HepG2 (cell line): ENCODE data around the gene CD24. TPM values are rescaled to one million over a fixed set of nuclear protein-coding genes. Genes with fewer than 3 reads are reported as not detected.
"Not testable (repeated sequence)": the region's sequence is repeated elsewhere in the genome, so short reads cannot be mapped to it uniquely, and the experiment has no call there.

Experiments
- ATAC-seq: fragments of 200-7000 bp; cut with Tn5 transposase; 3 replicates; pipeline ENCODE4 v1.9.1; 2020; ENCODE audit warnings: mild to moderate bottlenecking, moderate library complexity
- BruUV-seq: library from RNA; stranded (reverse); fragments of 400-500 nt; replicated peaks from 2 replicates; lab custom pipeline; 2021; lab: Mats Ljungman, UMichigan
- CTCF ChIA-PET: fragments of 300-600 bp; formaldehyde crosslinking; extraction: SDS; loops from one replicate; lab custom pipeline; 2021; ENCODE audit warnings: low total read pairs, inconsistent platforms, low intra/inter-chr PET ratio; lab: Yijun Ruan, JAX
- POLR2A ChIA-PET: fragments of 350-600 bp; sonication (Branson Sonifier 250); formaldehyde crosslinking; loops from one replicate; lab custom pipeline; 2020; ENCODE audit warnings: antibody characterized with exemption, inconsistent platforms; lab: Yijun Ruan, JAX
- DNase-seq: peaks from one replicate; pipeline ENCODE4 v3.0.0-alpha.2; 2015; ENCODE audit warnings: low spot score
- FAIRE-seq: peaks from 3 replicates; lab custom pipeline; 2011; peaks lifted over from hg19 to GRCh38; lab: Jason Lieb, UNC
- H2AFZ ChIP-seq: one replicate; pipeline ENCODE4 v1.6.1; 2011; ENCODE audit warnings: low read length, inconsistent platforms
- H3K27ac ChIP-seq: fragments of 300-600 bp; 3 replicates; pipeline ENCODE4 v1.8.0; 2011; ENCODE audit warnings: mixed run types, mild to moderate bottlenecking, mixed read lengths, low read length, inconsistent platforms; ENCODE audit not compliant: insufficient read depth; ENCODE audit errors: extremely low read length
- H3K27me3 ChIP-seq, 2 experiments: fragments of 200-600 bp in 1 of 2; 2 replicates in 1 of 2; 3 replicates in 1 of 2; pipeline versions ENCODE4 v1.6.0 to v1.8.0; 2011; ENCODE audit warnings: low read length in 2 of 2, mild to moderate bottlenecking in 2 of 2, moderate library complexity in 2 of 2, inconsistent platforms in 1 of 2; ENCODE audit not compliant: insufficient read depth in 2 of 2, control insufficient read depth in 1 of 2
- H3K36me3 ChIP-seq, 2 experiments: fragments of 200-600 bp in 1 of 2; replicated peaks in 1 of 2; 2 replicates in 1 of 2; 3 replicates in 1 of 2; pipeline versions ENCODE4 v1.5.1 to v1.8.0; 2011; ENCODE audit warnings: low read length in 2 of 2, inconsistent platforms in 1 of 2; ENCODE audit not compliant: insufficient read depth in 2 of 2, control insufficient read depth in 1 of 2
- H3K4me1 ChIP-seq: 2 replicates; pipeline ENCODE4 v1.5.1; 2012; ENCODE audit warnings: low read length, inconsistent platforms; ENCODE audit not compliant: insufficient read depth
- H3K4me2 ChIP-seq: 2 replicates; pipeline ENCODE4 v1.6.0; 2011; ENCODE audit warnings: low read depth, low read length, inconsistent platforms
- H3K4me3 ChIP-seq, 3 experiments: fragments of 200-600 bp in 1 of 3; sonication (generic), shearing (Covaris generic) in 1 of 3; replicated peaks in 1 of 3; 2 replicates each; pipeline ENCODE4 v1.5.1; 2011 to 2016; ENCODE audit warnings: low read length in 3 of 3, inconsistent platforms in 2 of 3, low read depth in 2 of 3, mild to moderate bottlenecking in 2 of 3, control low read depth in 1 of 3, mixed read lengths in 1 of 3; ENCODE audit not compliant: insufficient read depth in 1 of 3
- H3K79me2 ChIP-seq: one replicate; pipeline ENCODE4 v1.6.1; 2011; ENCODE audit warnings: low read length, inconsistent platforms; ENCODE audit not compliant: insufficient read depth
- H3K9ac ChIP-seq: 2 replicates; pipeline ENCODE4 v1.6.0; 2011; ENCODE audit warnings: mild to moderate bottlenecking, low read depth, low read length, inconsistent platforms; ENCODE audit not compliant: insufficient read depth
- H3K9me3 ChIP-seq: 2 replicates; pipeline ENCODE4 v1.5.1; 2012; ENCODE audit warnings: mild to moderate bottlenecking, low read length
- H4K20me1 ChIP-seq: 2 replicates; pipeline ENCODE4 v1.6.0; 2011; ENCODE audit warnings: inconsistent platforms, mild to moderate bottlenecking, low read length, moderate library complexity; ENCODE audit not compliant: insufficient read depth
- AKNA ChIP-seq: sonication (generic); formaldehyde crosslinking; IDR thresholded peaks from 2 replicates; pipeline ENCODE4 v1.4.0; 2020; ENCODE audit warnings: missing genetic modification reagents, borderline replicate concordance
- EHMT2 ChIP-seq: fragments of 200-600 bp; sonication (generic); IDR thresholded peaks from 2 replicates; pipeline ENCODE4 v1.7.0; 2017; ENCODE audit warnings: antibody characterized with exemption, low read depth, low read length, borderline replicate concordance
- ELF4 ChIP-seq: sonication (generic); formaldehyde crosslinking; IDR thresholded peaks from 2 replicates; pipeline ENCODE4 v1.5.0; 2020; ENCODE audit warnings: missing genetic modification reagents, mild to moderate bottlenecking, moderate library complexity, borderline replicate concordance
- RXRB ChIP-seq: IDR thresholded peaks from 2 replicates; pipeline ENCODE4 v1.6.1; 2016; ENCODE audit warnings: borderline replicate concordance, missing genetic modification reagents, missing compliant biosample characterization
- SSRP1 ChIP-seq: IDR thresholded peaks from 2 replicates; pipeline ENCODE4 v1.6.1; 2016; ENCODE audit warnings: control low read depth
- TBL1XR1 ChIP-seq: fragments of 150-350 bp; IDR thresholded peaks from 2 replicates; pipeline ENCODE4 v1.6.1; 2014; ENCODE audit warnings: borderline replicate concordance, low read length; ENCODE audit not compliant: partially characterized antibody
- TRIM22 ChIP-seq: fragments of 450-650 bp; IDR thresholded peaks from 2 replicates; pipeline ENCODE4 v1.6.1; 2017
- ZNF17 ChIP-seq: sonication (generic); formaldehyde crosslinking; IDR thresholded peaks from 2 replicates; pipeline ENCODE4 v1.5.0; 2020; ENCODE audit warnings: mild to moderate bottlenecking, missing genetic modification reagents
- ZNF414 ChIP-seq: sonication (generic); formaldehyde crosslinking; IDR thresholded peaks from 2 replicates; pipeline ENCODE4 v1.5.0; 2020; ENCODE audit warnings: missing genetic modification reagents
- ZNF567 ChIP-seq: sonication (generic); formaldehyde crosslinking; IDR thresholded peaks from 2 replicates; pipeline ENCODE4 v1.8.1; 2023; ENCODE audit warnings: mild to moderate bottlenecking, missing genetic modification reagents, borderline replicate concordance
- ZNF737 ChIP-seq: sonication (generic); formaldehyde crosslinking; IDR thresholded peaks from 2 replicates; pipeline ENCODE4 v1.5.0; 2020; ENCODE audit warnings: missing genetic modification reagents, mild to moderate bottlenecking, borderline replicate concordance
- ZNF878 ChIP-seq: sonication (generic); formaldehyde crosslinking; IDR thresholded peaks from 2 replicates; pipeline ENCODE4 v1.8.1; 2023; ENCODE audit warnings: mild to moderate bottlenecking, missing genetic modification reagents, moderate library complexity
- WGBS: methylation state at CpG from one replicate; pipeline ENCODE4 v1.1.6; 2017; ENCODE audit warnings: low lambda C conversion rate; 5-methylcytosine and 5-hydroxymethylcytosine counted together
- in situ Hi-C: cut with HindIII; loops from 2 replicates; pipeline ENCODE4 v1.10.0; 2017; ENCODE audit warnings: low pct_unique_long_range_greater_than_20kb; ENCODE audit not compliant: extremely low pct_ligation_motif_present
- intact Hi-C: fragments of 100-400 bp; cut with micrococcal nuclease; formaldehyde crosslinking; loops from one replicate; pipeline ENCODE4 v1.10.0; 2022; ENCODE audit not compliant: unreplicated experiment
- polyA plus RNA-seq, 8 experiments: library from polyadenylated mRNA; depleted of rRNA in 3 of 8; stranded (reverse) in 7 of 8; unstranded in 1 of 8; fragments of >200 nt; fragmentation: Illumina TruSeq in 4 of 8; extraction: Trizol in 4 of 8; gene quantifications; 2 replicates each; pipeline versions ENCODE4 v1.2.1 to v1.2.3, GENCODE V29; 2011 to 2016; ENCODE audit warnings: low read depth in 4 of 8, missing spikeins in 1 of 8, mixed read lengths in 1 of 8; ENCODE audit not compliant: insufficient read depth in 1 of 8
- total RNA-seq, 5 experiments: library from RNA; depleted of rRNA; stranded (reverse); fragments of >200 nt; fragmentation: Illumina TruSeq; extraction: Trizol; gene quantifications; 2 replicates each; pipeline ENCODE4 v1.2.3, GENCODE V29; 2016; ENCODE audit warnings: low read depth in 1 of 5

CD24 gene
- total and polyA plus RNA-seq, 2 of the 13 experiments (the other 11 are each of a cell fraction or from before 2014, with no cell fraction given) = 11.3 to 30.5 TPM

- Histone ChIP-seq H3K36me3 (no peaks in the 10 kb centered on the region), H3K4me2 (peak overlapping the region; percentile 90; the same call in 1 of the 2 replicates), H3K4me1 (peaks cover 34% of the 10 kb centered on the region), H3K27me3 (peaks cover 0 to 17% of the 10 kb centered on the region in 2 experiments; a peak in 3 of 5 replicates), H3K9ac (no peak overlapping the region), H4K20me1 (no peaks in the 10 kb centered on the region), H3K9me3 (no peaks in the 10 kb centered on the region), H3K79me2 (peaks cover 2% of the 10 kb centered on the region), H3K4me3 (peak overlapping the region in 2 of 3 experiments; percentile 2 to 90; a peak in 2 of 6 replicates), H2AFZ (no peak overlapping the region), H3K27ac (no peak overlapping the region)
- FAIRE-seq (no peak), DNase-seq (no peak), ATAC-seq (no peak)
- intact Hi-C loops = loop anchor here (10.0 kb wide), 2 partner anchors 88 to 288 kb away; no protein-coding TSS in a partner anchor
- in situ Hi-C loops = loop anchor here (5.0 to 10.0 kb wide), 3 partner anchors 85 to 368 kb away; no protein-coding TSS in a partner anchor
- whole genome bisulfite sequencing = 75% methylated on average over 10 of the region's 10 CpGs
- CTCF ChIA-PET = no interaction called here
- TF ChIP-seq ZNF17 (no peak), TBL1XR1 (no peak), ZNF414 (CRISPR knock-in tag) (no peak), RXRB (CRISPR knock-in tag) (no peak), ELF4 (no peak), EHMT2 (no peak), TRIM22 (no peak), SSRP1 (no peak), ZNF567 (CRISPR knock-in tag) (no peak), ZNF878 (CRISPR knock-in tag) (no peak), ZNF737 (no peak), AKNA (CRISPR knock-in tag) (no peak)
- BruUV-seq = no TSS peak
- POLR2A ChIA-PET = no interaction called here
Observed at GRCh38 chr6:106972500-106972899, 2.0 kb downstream of the CD24 start.

- H3K9ac ChIP-seq, BruUV-seq, H2AFZ ChIP-seq, H3K4me2 ChIP-seq, H3K4me3 ChIP-seq, ATAC-seq, DNase-seq, H3K36me3 ChIP-seq, H3K79me2 ChIP-seq, H3K27ac ChIP-seq, H3K9me3 ChIP-seq, H4K20me1 ChIP-seq, H3K27me3 ChIP-seq, POLR2A ChIA-PET, CTCF ChIA-PET, FAIRE-seq: not testable (repeated sequence)
- intact Hi-C loops (loop anchor here (10.0 kb wide), 2 partner anchors 86 to 286 kb away; no protein-coding TSS in a partner anchor), in situ Hi-C loops (loop anchor here (5.0 to 10.0 kb wide), 3 partner anchors 83 to 366 kb away; no protein-coding TSS in a partner anchor)
- H3K4me1 ChIP-seq = peaks cover 23% of the 10 kb centered on the region
- 95% methylated on average over 6 of the region's 6 CpGs for WGBS
Observed at GRCh38 chr6:106970769-106971168, 3.8 kb downstream of the CD24 start.
